Ramos (cell line): ENCODE measurements around the gene SPOP.
"Not testable (repeated sequence)": the region's sequence is repeated elsewhere in the genome, so short reads cannot be mapped to it uniquely, and the experiment has no call there.

ENCODE experiments used
- in situ Hi-C: fragments of 300-500 bp; cut with MboI; formaldehyde crosslinking; loops from one replicate; pipeline ENCODE4 v1.14.3; 2022; ENCODE audit warnings: low sequenced_read_pairs; ENCODE audit not compliant: unreplicated experiment

The SPOP gene

DNA sequence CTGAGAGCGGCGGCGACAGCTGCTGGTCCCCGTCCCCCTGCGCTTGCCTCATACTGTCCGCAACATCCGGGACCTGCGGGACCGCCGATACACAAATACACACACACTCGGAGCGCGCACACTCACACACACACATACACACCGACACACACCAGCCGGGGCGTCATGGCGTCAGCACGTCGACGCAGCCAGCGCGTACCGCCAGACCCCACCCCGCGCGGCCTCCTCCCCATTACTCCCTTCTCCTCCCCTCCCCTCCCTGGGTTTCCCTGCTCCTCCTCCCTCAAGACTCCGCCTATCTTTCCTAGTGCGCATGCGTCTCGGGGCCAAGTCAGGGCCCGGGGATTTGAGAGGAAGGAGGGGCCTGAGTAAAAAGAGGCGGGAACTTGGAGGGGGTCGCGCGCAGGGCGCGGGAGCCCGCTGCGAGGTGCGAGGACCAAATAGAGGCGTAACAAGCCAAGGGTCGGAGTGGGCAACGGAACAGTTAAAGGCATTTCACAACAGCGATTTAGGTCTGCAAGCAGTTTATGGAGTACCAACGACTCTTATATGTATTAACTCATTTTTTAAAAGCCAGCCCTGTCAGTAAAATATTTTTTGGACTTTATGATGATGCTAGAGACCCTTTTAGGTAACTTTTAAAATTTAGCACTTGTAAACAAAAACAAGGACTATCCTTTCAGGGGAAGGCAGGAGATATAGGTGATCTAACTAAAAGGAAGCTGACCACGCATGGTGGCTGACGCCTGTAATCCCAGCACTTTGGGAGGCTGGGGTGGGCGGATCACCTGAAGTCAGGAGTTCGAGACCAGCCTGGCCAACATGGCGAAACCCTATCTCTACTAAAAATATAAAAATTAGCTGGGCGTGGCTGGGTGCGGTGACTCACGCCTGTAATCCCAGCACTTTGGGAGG is at the start of gene SPOP:
Gene SPOP, minus strand, starts transcription at position 165 of the 915 bp plus-strand sequence. CDS start 55,287 bp downstream, outside the sequence.
- in situ Hi-C loops = no loop called here

DNA sequence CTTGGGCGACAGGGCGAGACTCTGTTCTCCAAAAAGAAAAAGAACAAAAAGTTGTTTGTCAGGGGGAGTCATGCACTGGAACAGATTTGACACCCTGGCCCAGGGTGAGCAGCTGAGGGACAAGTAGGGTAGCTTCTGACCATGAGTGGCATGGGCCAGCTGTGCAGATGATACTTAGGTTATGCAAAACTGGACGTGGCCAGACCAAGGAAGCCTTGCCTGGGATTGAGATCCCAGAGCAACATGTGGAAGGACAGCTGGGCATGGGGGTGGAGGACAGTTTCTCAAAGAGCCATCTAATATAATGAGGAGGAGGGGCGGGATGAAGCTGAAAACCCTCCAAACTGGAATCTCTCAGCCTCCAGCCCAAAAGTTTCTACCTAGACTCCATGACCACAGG is 49.5 kb upstream of the SPOP start:
- in situ Hi-C loops = no loop called here

DNA sequence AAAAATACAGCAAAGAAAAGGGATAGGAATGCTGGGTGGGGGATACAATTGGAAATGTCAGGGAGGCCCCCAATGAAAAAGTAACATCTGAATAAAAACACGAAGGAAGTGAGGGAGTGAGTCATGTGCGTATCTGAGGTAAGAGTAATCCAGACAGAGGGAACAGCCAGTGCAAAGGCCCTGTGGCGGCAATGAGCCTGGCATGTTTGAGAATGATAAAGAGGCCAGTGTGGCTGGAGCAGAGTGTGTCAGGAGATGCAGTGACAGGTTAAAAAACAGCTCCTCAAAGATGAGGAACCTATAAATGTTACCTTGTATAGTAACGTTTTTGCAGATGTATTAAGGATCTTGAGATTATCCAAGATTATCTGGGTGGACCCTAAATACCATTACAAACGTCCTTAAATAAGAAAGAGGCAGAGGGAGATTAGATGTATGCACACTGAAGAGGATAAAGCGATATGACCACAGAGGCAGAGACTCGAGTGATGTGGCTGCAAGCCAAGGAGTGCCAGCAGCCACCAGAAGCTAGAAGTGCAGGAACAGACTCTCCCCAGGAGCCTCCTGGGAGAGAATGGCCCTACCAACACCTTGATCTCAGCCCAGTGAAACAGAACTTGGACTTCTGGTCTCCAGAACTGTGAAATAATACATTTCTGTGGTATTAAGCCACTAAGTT is 47.7 kb upstream of the SPOP start:
- in situ Hi-C loops = no loop called here

DNA sequence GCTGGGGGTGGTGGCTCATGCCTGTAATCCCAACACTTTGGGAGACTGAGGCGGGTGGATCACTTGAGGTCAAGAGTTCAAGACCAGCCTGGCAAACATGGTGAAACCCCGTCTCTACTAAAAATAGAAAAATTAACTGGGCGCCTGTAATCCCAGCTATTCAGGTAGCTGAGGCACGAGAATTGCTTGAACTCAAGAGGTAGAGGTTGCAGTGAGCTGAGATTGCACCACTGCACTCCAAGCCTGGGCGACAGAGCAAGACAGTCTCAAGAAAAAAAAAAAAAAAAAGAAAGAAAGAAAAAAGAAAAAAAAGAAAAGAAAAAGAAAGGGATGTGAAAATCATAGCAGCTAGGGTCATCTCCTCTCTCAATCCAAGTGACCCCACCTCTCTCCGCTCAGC is 46.7 kb upstream of the SPOP start:
- in situ Hi-C loops = not testable (repeated sequence)

DNA sequence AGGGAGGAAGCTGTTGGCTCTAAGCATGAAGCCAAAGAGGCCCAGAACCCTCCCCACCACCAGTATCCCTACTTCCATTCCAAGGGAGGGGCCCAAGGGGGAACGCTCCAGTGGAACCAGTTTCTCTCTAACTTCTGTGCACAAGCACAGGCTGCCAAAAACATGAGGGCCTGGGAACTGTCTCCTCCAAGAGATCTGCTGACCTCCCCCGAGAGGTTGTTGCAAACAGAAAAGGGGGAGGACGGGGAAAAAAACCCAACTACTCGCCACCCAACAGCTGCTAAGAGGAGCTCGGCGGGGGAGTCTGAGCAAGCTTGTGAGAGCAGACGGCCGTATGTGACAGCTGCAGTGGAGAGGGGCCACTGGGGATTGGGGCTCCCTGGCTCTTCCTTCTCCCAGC is 45.5 kb upstream of the SPOP start:
- in situ Hi-C loops = no loop called here

DNA sequence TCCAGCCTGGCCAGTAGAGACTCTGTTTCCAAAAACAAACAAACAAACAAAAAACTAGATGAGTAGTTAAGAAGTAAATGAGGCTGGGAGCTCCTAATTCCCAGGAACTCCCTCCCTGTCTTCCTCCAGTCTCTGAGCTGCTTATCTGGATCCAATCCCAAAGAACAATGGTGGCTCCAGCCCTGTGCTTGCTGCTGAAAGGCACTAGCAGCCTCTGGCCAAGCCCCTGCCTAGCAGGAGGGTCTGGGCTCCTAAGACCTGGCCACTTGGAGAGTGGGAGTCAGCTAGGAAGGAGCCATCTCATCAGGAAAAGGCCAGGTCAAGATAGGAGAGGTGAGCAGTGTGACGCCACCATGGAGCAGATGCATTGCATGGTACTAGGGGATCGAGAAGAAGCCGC is 44.2 kb upstream of the SPOP start:
- in situ Hi-C loops = no loop called here

DNA sequence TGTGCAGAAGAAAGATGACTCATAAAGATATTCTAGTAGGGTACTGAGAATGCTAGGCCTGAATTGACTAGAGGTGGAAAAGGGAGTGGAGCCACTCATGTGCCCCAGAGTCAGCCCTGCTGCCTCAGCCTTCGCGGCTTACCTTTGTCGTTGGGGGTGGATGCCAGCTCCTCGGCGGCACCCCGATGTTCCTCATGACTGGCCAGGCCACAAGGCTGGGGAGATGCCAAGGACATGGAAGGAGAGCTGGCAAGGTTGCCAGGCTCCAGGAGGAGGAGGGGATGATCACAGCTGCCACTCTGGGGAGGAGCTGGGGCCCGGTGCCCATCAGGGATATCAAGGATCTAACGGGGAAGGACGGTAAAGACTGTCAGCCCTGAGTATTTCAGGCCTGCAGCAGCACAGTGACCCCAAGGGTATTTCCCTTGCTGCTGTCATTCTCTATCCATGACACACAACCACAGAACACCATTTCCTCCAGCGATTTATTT is 39.5 kb upstream of the SPOP start:
- in situ Hi-C loops = no loop called here

DNA sequence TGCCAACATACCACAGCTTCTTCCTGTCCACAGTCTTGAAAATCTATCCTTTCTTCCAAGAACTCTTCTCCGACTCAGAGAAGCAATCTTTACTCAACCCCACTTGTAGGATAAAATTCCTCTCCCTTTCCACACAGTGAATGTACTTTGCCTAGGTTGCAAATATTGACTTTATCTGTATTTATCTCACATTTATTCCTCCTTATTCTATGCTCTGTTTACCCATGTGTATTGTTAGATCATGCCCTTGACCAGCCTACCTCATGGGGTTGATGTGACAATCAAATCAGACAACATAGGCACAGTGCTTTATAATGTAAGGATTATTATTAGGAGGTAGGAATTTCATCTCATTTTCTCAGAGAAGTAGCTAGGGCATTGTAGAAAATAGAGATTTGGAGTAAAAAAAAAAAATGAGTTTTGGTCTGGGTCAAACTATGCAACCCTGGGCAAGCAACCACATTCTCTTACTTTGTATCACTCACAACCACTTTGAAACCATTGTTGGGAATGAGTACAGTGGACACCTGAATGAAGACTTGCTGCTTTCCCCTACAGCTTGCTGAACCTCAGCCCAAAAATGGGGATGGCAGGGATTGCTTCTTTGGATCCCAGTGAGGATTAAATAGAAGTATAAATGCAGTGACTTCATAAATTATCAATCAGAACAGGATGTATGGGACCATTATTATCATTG is 38.9 kb upstream of the SPOP start:
- in situ Hi-C loops = no loop called here

DNA sequence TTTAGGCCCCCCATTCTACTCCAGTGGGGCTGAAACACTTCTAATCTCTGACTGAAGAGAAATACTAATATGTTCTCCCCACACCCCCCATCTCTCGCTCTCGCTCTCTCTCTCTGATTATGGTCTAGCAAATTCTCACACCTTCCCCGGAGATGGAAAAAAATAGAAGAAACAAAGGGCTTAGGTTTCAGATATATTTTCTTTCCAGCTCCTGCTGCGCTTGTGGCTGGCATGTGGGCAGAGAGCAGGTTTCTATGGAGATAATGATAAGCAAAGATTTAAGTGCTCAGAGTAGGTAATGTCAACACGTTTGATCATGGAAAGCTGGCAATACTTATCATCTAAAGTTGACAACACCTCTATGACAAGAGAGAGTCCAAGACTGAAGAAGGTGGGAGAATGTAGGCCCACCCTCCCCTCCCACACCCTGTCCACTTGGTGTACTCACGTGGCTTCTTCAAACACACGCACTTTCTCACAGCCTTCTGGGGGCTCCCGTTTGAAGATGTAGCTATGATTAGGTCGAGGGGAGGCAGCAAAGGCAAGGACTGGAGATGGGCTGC is 37.9 kb upstream of the SPOP start:
- in situ Hi-C loops = no loop called here

DNA sequence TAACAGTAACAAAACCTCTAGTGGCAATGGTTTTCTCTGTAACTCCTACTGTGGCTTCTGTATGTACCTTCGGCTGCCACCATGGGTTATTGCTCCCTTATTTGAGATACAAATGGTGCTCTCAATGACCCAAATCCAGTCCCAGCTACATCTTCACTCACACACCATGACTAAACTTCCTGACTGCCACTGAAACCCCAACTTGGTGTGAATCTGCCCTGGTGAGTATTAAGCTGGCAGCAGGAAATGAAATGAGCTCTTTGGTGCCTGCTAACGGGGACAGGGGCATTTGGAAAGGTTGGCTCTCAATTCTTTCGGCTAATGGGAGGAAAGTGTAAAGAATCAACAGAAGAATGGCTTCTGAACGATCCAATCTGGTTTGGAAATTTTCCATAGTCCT is 37.3 kb upstream of the SPOP start:
- in situ Hi-C loops = no loop called here

DNA sequence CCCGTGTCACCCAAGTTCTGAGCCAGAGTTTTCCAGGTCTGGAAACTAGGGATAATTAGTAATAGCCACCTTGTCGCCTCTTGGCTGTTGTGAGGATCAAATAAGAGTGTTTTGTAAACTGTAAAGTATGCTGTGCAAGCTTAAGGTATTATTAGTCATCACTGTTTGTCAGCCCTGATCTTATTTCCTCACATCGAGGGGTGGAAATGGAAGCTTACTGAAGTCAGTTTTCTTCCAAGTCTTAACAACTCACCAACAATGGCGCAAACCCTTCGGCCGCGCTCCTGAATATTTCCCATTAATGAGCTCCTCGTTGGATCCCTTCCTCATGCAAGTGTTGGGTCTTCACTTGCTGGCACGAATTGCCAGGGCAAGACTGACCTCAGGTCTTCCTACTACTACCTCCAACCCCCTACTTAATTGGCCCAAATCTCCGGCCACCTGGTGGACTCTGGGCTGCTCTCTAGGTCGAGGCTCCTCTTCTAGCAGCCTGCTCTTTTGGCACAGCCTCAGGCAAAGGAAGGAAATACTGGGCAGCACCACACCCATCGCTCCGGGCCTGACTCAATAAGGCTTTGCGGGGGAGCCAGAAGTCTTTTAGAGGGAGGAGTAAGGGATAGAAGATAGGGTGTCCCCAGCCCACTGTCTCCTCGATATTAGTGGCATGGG is 30.8 kb upstream of the SPOP start:
- in situ Hi-C loops = loop anchor here (5.0 to 10.0 kb wide), 2 partner anchors 79 to 136 kb away; partner anchors contain the start of genes KAT7 and TAC4

DNA sequence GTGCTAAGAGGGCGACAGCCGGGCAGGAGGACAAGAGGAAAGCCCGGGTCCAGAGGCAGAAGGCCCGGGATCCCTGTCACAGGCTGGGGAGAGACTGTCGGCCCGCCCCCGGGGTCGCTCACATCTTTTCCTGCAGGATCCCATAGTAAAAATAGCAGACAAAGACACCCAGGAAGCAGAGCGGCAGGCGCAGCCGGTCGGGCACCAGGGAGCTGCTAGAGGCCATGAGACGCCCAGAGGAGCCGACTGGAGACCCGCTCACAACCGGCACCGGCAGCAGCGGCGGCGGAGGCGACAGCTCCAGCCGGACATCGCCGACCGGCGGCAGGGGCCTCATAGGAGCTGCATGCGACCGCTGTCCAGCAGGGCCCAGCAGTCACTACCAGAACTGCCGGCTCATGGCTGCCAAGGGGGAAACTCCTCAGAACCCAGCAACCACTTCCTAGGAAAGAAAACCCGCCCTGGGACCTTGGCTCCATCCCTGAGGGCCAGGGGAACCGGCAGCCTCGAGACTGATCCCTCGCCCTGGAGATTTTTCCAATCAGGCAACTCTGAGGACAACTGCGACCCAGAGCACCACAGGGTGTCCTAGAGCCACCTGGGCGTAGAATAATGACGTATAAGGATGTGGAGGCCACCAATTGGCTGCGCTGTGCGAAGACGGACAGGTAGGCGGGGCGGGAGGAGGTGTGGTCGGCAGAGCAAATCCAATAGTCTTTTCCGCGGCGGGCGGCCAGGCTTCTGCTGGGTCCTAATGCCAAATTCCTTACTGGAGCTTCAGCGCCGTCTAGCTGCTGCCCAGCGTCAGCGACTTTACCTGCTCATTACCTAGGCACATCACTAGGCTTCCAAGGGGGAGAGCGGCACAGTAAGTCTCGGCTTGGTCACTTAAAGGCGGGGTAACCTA is 30.0 kb upstream of the SPOP start, which contains the start of gene SLC35B1:
Gene SLC35B1, minus strand, starts transcription at position 357 of the 907 bp plus-strand sequence. Its CDS starts 131 bp downstream, at position 226.
- in situ Hi-C loops = loop anchor here (5.0 to 10.0 kb wide), 2 partner anchors 79 to 137 kb away; partner anchors contain the start of genes KAT7 and TAC4

DNA sequence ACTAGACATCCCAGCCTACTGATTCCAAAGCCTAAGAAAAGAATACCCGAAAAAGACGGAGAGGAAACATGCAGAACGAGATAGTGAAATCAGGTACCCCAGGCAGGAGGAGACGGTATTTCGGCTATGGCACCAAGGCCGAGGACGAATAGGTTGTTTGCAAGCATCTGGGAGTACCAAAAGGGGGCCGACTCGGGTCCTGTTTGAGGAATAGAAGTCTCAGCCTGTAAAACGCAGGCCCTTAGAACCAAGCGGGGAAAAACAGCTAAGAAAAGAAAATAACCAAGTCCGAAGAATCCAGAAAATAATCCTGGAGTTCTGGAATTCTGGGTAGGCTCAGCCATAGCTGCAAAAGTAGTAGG is 29.3 kb upstream of the SPOP start:
- in situ Hi-C loops = loop anchor here (5.0 to 10.0 kb wide), 2 partner anchors 80 to 138 kb away; partner anchors contain the start of genes KAT7 and TAC4

DNA sequence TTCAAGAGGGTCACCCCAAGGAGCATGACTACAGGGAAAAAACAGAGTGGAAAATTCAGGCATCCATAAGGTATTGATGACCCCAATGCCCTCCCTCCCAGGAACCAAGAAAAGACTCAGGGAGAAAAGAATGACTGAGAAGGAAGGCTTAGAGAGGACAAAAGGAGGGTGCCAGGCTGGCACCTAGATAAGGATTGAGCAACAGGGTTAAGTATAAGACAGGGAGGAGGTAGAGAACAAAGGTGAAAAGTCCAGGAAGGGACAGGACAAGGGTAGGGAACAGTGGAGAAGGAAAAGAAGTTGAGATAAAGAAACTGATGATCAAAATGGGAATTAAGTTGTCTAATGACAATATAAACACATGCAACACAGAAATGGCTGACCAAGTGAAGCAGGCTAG is 27.4 kb upstream of the SPOP start:
- in situ Hi-C loops = loop anchor here (5.0 to 10.0 kb wide), 2 partner anchors 82 to 140 kb away; partner anchors contain the start of genes KAT7 and TAC4

DNA sequence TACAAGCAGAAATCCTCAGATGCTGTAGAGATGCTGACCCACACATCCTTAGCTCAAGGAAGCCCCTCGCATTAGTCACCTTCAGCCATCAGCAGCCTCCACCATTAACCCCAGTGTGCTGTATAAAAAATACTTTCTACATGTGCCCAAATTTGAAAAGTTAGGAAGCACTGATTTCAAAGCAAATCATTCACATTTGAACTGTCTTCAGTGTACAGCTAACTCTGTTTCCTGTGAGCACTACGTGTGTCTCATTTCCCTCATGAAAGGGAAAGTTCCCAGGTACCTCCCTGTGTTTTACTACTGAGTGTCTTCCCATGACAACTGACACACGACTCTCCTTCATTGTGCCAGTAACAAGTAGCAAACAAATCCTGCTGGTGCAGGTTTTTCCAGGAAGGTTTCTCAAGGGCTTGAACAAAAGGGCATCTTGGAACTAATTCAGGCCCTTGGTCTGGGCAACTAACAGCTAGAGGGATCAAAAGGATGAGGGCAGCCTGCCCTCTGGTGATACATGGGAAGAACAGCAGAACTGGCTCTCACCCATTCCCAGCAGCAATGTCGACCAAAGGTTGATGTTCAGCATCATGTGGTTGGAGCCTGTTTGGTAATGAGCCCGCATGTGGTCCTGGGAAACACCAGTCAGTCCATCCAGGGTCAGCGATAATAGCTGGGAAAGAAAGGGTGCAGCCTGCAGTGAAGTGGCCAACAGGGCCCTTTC is 25.8 kb upstream of the SPOP start:
- in situ Hi-C loops = loop anchor here (10.0 kb wide), 1 partner anchor 141 kb away; the partner anchor contains the start of gene TAC4

DNA sequence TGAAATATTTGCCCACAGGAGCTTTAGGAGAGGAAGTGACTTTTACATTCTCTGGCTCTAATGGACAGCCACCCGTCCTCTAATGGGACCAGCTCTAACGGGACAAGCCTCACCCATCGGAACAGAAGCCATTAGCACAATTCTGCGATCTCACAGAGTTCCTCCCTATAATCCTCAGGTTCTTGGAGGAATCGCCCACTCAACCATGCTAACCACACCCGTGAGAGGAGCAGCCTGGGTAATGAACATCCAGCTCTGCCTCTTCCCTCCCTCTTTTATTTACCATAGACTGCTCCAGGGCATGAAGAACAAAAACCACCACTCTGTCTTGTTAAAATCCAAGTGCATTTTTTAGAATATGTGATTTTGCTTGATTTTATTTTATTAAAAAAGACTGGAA is 23.1 kb upstream of the SPOP start:
- in situ Hi-C loops = loop anchor here (10.0 kb wide), 1 partner anchor 144 kb away; the partner anchor contains the start of gene TAC4

DNA sequence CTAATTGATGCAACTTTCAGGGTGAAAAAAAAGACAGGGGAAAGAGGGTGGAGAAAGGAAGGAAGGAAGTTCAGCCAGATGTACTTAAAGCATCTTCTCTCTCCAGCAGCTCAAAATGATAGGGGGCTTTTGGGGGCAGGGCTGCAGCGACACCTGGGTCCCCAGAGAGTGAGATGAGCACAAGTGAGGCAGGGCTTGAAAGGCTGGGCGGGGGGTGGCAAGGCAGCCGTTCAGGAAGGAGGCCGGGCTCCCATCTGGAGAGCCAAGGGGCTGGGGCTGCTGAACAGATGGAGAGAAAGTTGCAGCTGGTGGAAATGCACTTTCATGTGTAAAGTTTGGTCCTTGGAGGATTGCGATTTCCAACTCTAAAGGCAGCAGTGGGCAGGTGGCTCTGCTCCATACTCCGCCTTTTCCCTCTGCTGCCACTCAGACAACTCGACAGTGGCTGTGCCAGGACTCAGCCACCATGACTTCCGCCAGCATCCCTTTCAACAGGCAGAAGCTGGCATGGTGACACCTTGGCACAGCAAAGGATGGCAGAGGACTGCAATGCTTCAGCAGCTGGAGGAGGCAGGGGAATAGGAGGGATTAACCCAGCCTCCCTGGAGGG is 22.2 kb upstream of the SPOP start:
- in situ Hi-C loops = loop anchor here (5.0 to 10.0 kb wide), 4 partner anchors 128 to 305 kb away; partner anchors contain the start of gene TAC4
